ENCODE data around the gene RND1.

DNA sequence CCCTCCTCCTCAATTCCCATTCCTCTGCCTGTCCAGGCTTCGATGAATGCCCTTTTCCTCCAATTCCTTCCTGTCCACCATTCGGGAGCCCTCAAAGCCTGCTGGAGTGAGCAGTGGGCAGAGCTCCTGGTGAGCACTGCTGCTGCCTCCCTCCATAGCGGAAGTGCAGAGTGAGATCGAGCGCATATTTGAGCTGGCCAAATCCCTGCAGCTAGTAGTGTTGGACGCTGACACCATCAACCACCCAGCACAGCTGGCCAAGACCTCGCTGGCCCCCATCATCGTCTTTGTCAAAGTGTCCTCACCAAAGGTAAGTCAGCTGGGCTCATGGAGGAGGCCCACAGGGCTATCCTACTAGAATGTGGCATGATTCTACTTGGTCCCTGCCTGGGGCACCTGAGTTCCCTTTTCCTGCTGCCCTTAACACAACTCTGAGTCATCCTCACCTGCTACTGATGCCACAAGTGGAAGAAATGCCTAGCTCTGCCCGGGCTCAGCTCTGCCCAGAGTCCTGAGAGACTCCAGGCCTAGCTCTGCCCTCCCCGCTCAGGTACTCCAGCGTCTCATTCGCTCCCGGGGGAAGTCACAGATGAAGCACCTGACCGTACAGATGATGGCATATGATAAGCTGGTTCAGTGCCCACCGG lies 39.3 kb downstream of the RND1 start:
- TF ChIP-seq, protein P1, sequence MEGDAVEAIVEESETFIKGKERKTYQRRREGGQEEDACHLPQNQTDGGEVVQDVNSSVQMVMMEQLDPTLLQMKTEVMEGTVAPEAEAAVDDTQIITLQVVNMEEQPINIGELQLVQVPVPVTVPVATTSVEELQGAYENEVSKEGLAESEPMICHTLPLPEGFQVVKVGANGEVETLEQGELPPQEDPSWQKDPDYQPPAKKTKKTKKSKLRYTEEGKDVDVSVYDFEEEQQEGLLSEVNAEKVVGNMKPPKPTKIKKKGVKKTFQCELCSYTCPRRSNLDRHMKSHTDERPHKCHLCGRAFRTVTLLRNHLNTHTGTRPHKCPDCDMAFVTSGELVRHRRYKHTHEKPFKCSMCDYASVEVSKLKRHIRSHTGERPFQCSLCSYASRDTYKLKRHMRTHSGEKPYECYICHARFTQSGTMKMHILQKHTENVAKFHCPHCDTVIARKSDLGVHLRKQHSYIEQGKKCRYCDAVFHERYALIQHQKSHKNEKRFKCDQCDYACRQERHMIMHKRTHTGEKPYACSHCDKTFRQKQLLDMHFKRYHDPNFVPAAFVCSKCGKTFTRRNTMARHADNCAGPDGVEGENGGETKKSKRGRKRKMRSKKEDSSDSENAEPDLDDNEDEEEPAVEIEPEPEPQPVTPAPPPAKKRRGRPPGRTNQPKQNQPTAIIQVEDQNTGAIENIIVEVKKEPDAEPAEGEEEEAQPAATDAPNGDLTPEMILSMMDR (IDR thresholded peaks at IDR 0.05), result no peak
- TF ChIP-seq POLR2A (IDR thresholded peaks at IDR 0.05), result no peak

Measured in lower leg skin (tissue), 3 donors.